IMR-90 (cell line): Measurements from ENCODE around the gene KCNQ5. TPM values are rescaled to one million over a fixed set of nuclear protein-coding genes. Genes with fewer than 3 reads are reported as not detected.

Experiments
- ATAC-seq: fragments of 200-7000 bp; cut with Tn5 transposase; 2 replicates; pipeline ENCODE4 v1.9.1; 2020; ENCODE audit warnings: low read depth, mild to moderate bottlenecking, moderate library complexity
- BruUV-seq: library from RNA; stranded (reverse); fragments of 400-500 nt; replicated peaks from 2 replicates; lab custom pipeline; 2021; lab: Mats Ljungman, UMichigan
- CTCF ChIA-PET: fragments of 300-600 bp; formaldehyde crosslinking; extraction: SDS; loops from one replicate; lab custom pipeline; 2021; ENCODE audit warnings: antibody characterized with exemption; lab: Yijun Ruan, JAX
- POLR2A ChIA-PET: fragments of 300-600 bp; sonication (Branson Sonifier 250); formaldehyde crosslinking; loops from one replicate; lab custom pipeline; 2022; ENCODE audit warnings: antibody characterized with exemption; ENCODE audit not compliant: unreplicated experiment; lab: Charles Lee
- DNase-seq: peaks from one replicate; pipeline ENCODE4 v3.0.0; 2013
- H2AFZ ChIP-seq: replicated peaks from 2 replicates; pipeline ENCODE3; 2013; ENCODE audit warnings: low read length, mild to moderate bottlenecking; ENCODE audit not compliant: poor library complexity
- H2AK5ac ChIP-seq: 2 replicates; pipeline ENCODE4 v1.6.1; 2013; ENCODE audit warnings: low read depth, low read length, inconsistent platforms
- H2AK9ac ChIP-seq: replicated peaks from 2 replicates; pipeline ENCODE3; 2013; ENCODE audit warnings: mild to moderate bottlenecking, low read depth, low read length, moderate library complexity; ENCODE audit not compliant: poor library complexity
- H2BK120ac ChIP-seq: 2 replicates; pipeline ENCODE4 v1.6.1; 2013; ENCODE audit warnings: low read depth, low read length, inconsistent platforms
- H2BK15ac ChIP-seq: 3 replicates; pipeline ENCODE4 v1.6.1; 2013; ENCODE audit warnings: low read depth, low read length, inconsistent platforms
- H2BK20ac ChIP-seq: 2 replicates; pipeline ENCODE4 v1.6.1; 2013; ENCODE audit warnings: low read depth, mild to moderate bottlenecking, inconsistent platforms, low read length, moderate library complexity
- H2BK5ac ChIP-seq: 2 replicates; pipeline ENCODE4 v1.6.1; 2013; ENCODE audit warnings: mild to moderate bottlenecking, low read depth, low read length, inconsistent platforms; ENCODE audit not compliant: poor library complexity, severe bottlenecking
- H3K14ac ChIP-seq: replicated peaks from 2 replicates; pipeline ENCODE4 v1.6.1; 2013; ENCODE audit warnings: low read depth, low read length, inconsistent platforms
- H3K18ac ChIP-seq: 2 replicates; pipeline ENCODE4 v1.6.1; 2013; ENCODE audit warnings: low read depth, low read length, control low read depth
- H3K23ac ChIP-seq: 2 replicates; pipeline ENCODE4 v1.6.1; 2013; ENCODE audit warnings: low read depth, low read length, inconsistent platforms
- H3K27ac ChIP-seq: 2 replicates; pipeline ENCODE4 v1.5.1; 2013; ENCODE audit warnings: mild to moderate bottlenecking, control low read depth, low read length; ENCODE audit not compliant: insufficient read depth
- H3K27me3 ChIP-seq: 2 replicates; pipeline ENCODE4 v1.6.1; 2013; ENCODE audit warnings: low read length; ENCODE audit not compliant: control insufficient read depth, insufficient read depth
- H3K36me3 ChIP-seq: 2 replicates; pipeline ENCODE4 v1.6.1; 2013; ENCODE audit warnings: low read length, mixed read lengths; ENCODE audit not compliant: control insufficient read depth, insufficient read depth
- H3K4ac ChIP-seq: 2 replicates; pipeline ENCODE4 v1.6.1; 2013; ENCODE audit warnings: low read depth, low read length, inconsistent platforms
- H3K4me1 ChIP-seq: 2 replicates; pipeline ENCODE4 v1.6.1; 2013; ENCODE audit warnings: low read length, mixed read lengths; ENCODE audit not compliant: control insufficient read depth, insufficient read depth
- H3K4me2 ChIP-seq: 2 replicates; pipeline ENCODE4 v1.6.1; 2013; ENCODE audit warnings: low read depth, mild to moderate bottlenecking, control low read depth, low read length, moderate library complexity
- H3K4me3 ChIP-seq: 2 replicates; pipeline ENCODE4 v1.5.1; 2013; ENCODE audit warnings: low read depth, mild to moderate bottlenecking, control low read depth, low read length, moderate library complexity; ENCODE audit not compliant: insufficient read depth
- H3K56ac ChIP-seq: 2 replicates; pipeline ENCODE4 v1.6.1; 2013; ENCODE audit warnings: low read length, inconsistent platforms; ENCODE audit not compliant: insufficient read depth; ENCODE audit errors: extremely low read depth
- H3K79me1 ChIP-seq, 2 experiments: 2 replicates each; pipeline ENCODE4 v1.6.1; 2013; ENCODE audit warnings: low read length in 2 of 2, inconsistent platforms in 1 of 2, low read depth in 1 of 2
- H3K9ac ChIP-seq: 2 replicates; pipeline ENCODE4 v1.6.1; 2013; ENCODE audit warnings: low read depth, low read length, control low read depth
- H3K9me1 ChIP-seq: 2 replicates; pipeline ENCODE4 v1.6.1; 2013; ENCODE audit warnings: low read length, inconsistent platforms; ENCODE audit not compliant: insufficient read depth
- H3K9me3 ChIP-seq: 2 replicates; pipeline ENCODE4 v1.6.1; 2013; ENCODE audit warnings: low read length; ENCODE audit not compliant: control insufficient read depth, insufficient read depth
- H4K20me1 ChIP-seq: 2 replicates; pipeline ENCODE4 v1.6.1; 2013; ENCODE audit warnings: low read length, inconsistent platforms; ENCODE audit not compliant: insufficient read depth
- H4K5ac ChIP-seq: 2 replicates; pipeline ENCODE4 v1.6.1; 2013; ENCODE audit warnings: mild to moderate bottlenecking, low read depth, low read length, control low read depth
- H4K8ac ChIP-seq, 2 experiments: 2 replicates each; pipeline ENCODE4 v1.6.1; 2013; ENCODE audit warnings: low read depth in 2 of 2, low read length in 2 of 2, control low read depth in 1 of 2, inconsistent platforms in 1 of 2
- H4K91ac ChIP-seq: 2 replicates; pipeline ENCODE4 v1.6.1; 2013; ENCODE audit warnings: low read depth, low read length, inconsistent platforms; ENCODE audit not compliant: insufficient read depth
- CEBPB ChIP-seq: IDR thresholded peaks from 2 replicates; pipeline ENCODE4 v1.6.1; 2012; ENCODE audit warnings: low read depth, low read length, improper control_type of control experiment
- MAFK ChIP-seq: IDR thresholded peaks from 2 replicates; pipeline ENCODE4 v1.6.1; 2012; ENCODE audit warnings: low read depth, low read length, improper control_type of control experiment
- MAZ ChIP-seq: IDR thresholded peaks from 2 replicates; pipeline ENCODE4 v1.6.1; 2012; ENCODE audit warnings: low read depth, mild to moderate bottlenecking, low read length, improper control_type of control experiment, moderate library complexity, borderline replicate concordance
- MXI1 ChIP-seq: IDR thresholded peaks from 2 replicates; pipeline ENCODE4 v1.6.1; 2012; ENCODE audit warnings: low read depth, mild to moderate bottlenecking, low read length, moderate library complexity, borderline replicate concordance
- POLR2A ChIP-seq: IDR thresholded peaks from 2 replicates; pipeline ENCODE4 v1.6.1; 2012; ENCODE audit warnings: mild to moderate bottlenecking, low read depth, low read length
- RAD21 ChIP-seq: IDR thresholded peaks from 2 replicates; pipeline ENCODE4 v1.6.1; 2012; ENCODE audit warnings: low read length, improper control_type of control experiment
- RCOR1 ChIP-seq: IDR thresholded peaks from 2 replicates; pipeline ENCODE4 v1.6.1; 2012; ENCODE audit warnings: mild to moderate bottlenecking, low read length, improper control_type of control experiment; ENCODE audit not compliant: insufficient replicate concordance
- SMC3 ChIP-seq: fragments of 150-350 bp; IDR thresholded peaks from 2 replicates; pipeline ENCODE4 v1.6.1; 2016; ENCODE audit warnings: low read depth, mild to moderate bottlenecking, antibody characterized with exemption, low read length, moderate library complexity
- WGBS, 2 experiments: methylation state at CpG; one replicate each; pipeline versions ENCODE4 v1.1.5 to v1.1.7; 2013; ENCODE audit warnings: missing lambda C conversion rate in 2 of 2; ENCODE audit not compliant: insufficient read length in 1 of 2; ENCODE audit errors: extremely low coverage in 2 of 2; 5-methylcytosine and 5-hydroxymethylcytosine counted together
- dilution Hi-C: fragments of 300-500 bp; cut with HindIII; formaldehyde crosslinking; loops from one replicate; pipeline ENCODE4 v1.14.3; 2018; ENCODE audit warnings: low sequenced_read_pairs; ENCODE audit not compliant: unreplicated experiment
- in situ Hi-C: fragments of 300-500 bp; cut with MboI; formaldehyde crosslinking; loops from 3 replicates; pipeline ENCODE4 v1.14.3; 2019; ENCODE audit warnings: low sequenced_read_pairs, inconsistent platforms, mixed read lengths
- intact Hi-C: fragments of 100-400 bp; cut with micrococcal nuclease; formaldehyde crosslinking; loops from 2 replicates; pipeline ENCODE4 v1.10.0; 2022
- polyA plus RNA-seq, 3 experiments: library from polyadenylated mRNA; depleted of rRNA; stranded (reverse); fragments of >200 nt; gene quantifications; 2 replicates each; pipeline ENCODE4 v1.2.3, GENCODE V29; 2012; ENCODE audit warnings: low replicate concordance in 1 of 3
- total RNA-seq: library from RNA; depleted of rRNA; stranded (reverse); fragments of >200 nt; gene quantifications from 2 replicates; pipeline ENCODE4 v1.2.3, GENCODE V29; 2012
- TF ChIP-seq, protein P1 (sequence below): conservative IDR thresholded peaks from 2 replicates; pipeline ENCODE4 v1.5.1; 2012; ENCODE audit warnings: mild to moderate bottlenecking, low read depth, low read length, improper control_type of control experiment

Gene KCNQ5
- total and polyA plus RNA-seq, 2 of the 4 experiments (the other 2 are of a cell fraction): 0.75 to 1.3 TPM

DNA sequence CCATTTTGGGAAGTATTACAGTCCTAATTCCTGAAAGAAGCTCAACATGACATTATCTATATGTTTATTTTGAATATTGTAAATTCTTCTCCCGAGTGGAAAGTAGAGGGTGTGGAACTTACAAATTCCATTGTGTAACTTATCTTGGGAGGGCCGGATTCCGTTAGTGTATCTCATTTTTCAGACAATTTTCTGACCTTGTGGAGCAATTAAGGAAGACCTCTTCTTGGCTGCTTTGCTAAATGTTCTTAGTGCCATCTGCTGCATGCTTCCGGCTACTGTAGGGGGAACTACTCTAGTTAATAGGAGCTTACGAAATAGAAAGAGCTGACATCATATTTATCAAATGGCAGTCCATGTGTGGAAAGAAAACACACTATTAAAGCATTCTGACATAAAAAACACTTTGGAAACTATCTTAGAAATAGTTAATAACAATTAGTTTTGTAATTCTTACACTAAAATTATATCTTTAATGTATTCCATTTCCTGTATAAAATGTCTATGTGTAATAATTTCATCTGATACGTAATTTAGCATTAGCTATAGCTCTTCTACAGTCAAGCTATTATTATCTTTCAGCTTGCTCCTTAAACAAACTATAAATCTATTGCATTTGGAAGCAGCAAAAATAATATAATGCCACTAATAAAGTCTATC lies 41.5 kb upstream of the KCNQ5 start:
- in situ Hi-C loops: loop anchor here (5.0 to 25.0 kb wide), 3 partner anchors 168 to 443 kb away; no protein-coding TSS in a partner anchor
- Histone ChIP-seq H4K91ac (no peak overlapping the region), H3K4ac (no peak overlapping the region), H3K27me3 (no peaks in the 10 kb centered on the region), H3K4me2 (peak overlapping the region; percentile 19; the same call in 1 of the 2 replicates), H3K18ac (no peak overlapping the region), H3K9ac (no peak overlapping the region), H3K79me1 (no peaks in the 10 kb centered on the region), H3K23ac (no peak overlapping the region), H2BK120ac (no peak overlapping the region; the same call in 1 of the 2 replicates), H2BK20ac (no peak overlapping the region), H3K27ac (no peak overlapping the region), H4K5ac (no peak overlapping the region), H4K20me1 (no peaks in the 10 kb centered on the region), H3K36me3 (no peaks in the 10 kb centered on the region), H3K14ac (no peak overlapping the region), H3K9me1 (no peaks in the 10 kb centered on the region), H3K4me1 (no peaks in the 10 kb centered on the region), H3K56ac (no peak overlapping the region), H2AFZ (no peak overlapping the region), H2BK15ac (no peak overlapping the region), H2BK5ac (no peak overlapping the region), H3K4me3 (no peak overlapping the region), H3K9me3 (no peaks in the 10 kb centered on the region), H2AK5ac (no peak overlapping the region), H2AK9ac (no peak overlapping the region), H4K8ac (no peak overlapping the region)
- ChIA-PET POLR2A (interaction anchor here (0.5 kb wide), 1 partner anchor 190 kb away, joined by 6 read pairs; no protein-coding TSS in a partner anchor), CTCF (interaction anchor here (0.5 to 2.3 kb wide), 12 partner anchors 9 to 217 kb away, joined by 3 to 47 read pairs (median 4); no protein-coding TSS in a partner anchor)
- dilution Hi-C loops: no loop called here
- peak; percentile 95 for ATAC-seq
- intact Hi-C loops: loop anchor here (5.0 to 10.0 kb wide), 3 partner anchors 168 to 602 kb away; no protein-coding TSS in a partner anchor
- no CpG with 5 or more reads among the region's 6 CpGs for WGBS, 2 experiments
- TF ChIP-seq MAZ: no peak
- TF ChIP-seq RCOR1: no peak
- TF ChIP-seq SMC3: peak; percentile 94
- peak; percentile 68; the same call in 1 of the 2 replicates for TF ChIP-seq CEBPB
- TF ChIP-seq RAD21: peak; percentile 91
- peak; percentile 35 for TF ChIP-seq MAFK
- 0 out of 2 replicates have a peak, but pooled peaks have one; percentile 36 for TF ChIP-seq POLR2A
- TF ChIP-seq, protein P1, sequence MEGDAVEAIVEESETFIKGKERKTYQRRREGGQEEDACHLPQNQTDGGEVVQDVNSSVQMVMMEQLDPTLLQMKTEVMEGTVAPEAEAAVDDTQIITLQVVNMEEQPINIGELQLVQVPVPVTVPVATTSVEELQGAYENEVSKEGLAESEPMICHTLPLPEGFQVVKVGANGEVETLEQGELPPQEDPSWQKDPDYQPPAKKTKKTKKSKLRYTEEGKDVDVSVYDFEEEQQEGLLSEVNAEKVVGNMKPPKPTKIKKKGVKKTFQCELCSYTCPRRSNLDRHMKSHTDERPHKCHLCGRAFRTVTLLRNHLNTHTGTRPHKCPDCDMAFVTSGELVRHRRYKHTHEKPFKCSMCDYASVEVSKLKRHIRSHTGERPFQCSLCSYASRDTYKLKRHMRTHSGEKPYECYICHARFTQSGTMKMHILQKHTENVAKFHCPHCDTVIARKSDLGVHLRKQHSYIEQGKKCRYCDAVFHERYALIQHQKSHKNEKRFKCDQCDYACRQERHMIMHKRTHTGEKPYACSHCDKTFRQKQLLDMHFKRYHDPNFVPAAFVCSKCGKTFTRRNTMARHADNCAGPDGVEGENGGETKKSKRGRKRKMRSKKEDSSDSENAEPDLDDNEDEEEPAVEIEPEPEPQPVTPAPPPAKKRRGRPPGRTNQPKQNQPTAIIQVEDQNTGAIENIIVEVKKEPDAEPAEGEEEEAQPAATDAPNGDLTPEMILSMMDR: peak; percentile 89
- TF ChIP-seq MXI1: no peak
- no TSS peak for BruUV-seq
- peak; percentile 88 for DNase-seq
